ENCODE measurements around the gene IL11RA.

Gene IL11RA

GRCh38 chr9:34651876-34652601 is at the start of gene IL11RA:
TSS of gene IL11RA (plus strand) at chr9:34652185. CDS start at chr9:34655218, 3,033 bp downstream.
- DNase-seq, result no peak

DNA sequence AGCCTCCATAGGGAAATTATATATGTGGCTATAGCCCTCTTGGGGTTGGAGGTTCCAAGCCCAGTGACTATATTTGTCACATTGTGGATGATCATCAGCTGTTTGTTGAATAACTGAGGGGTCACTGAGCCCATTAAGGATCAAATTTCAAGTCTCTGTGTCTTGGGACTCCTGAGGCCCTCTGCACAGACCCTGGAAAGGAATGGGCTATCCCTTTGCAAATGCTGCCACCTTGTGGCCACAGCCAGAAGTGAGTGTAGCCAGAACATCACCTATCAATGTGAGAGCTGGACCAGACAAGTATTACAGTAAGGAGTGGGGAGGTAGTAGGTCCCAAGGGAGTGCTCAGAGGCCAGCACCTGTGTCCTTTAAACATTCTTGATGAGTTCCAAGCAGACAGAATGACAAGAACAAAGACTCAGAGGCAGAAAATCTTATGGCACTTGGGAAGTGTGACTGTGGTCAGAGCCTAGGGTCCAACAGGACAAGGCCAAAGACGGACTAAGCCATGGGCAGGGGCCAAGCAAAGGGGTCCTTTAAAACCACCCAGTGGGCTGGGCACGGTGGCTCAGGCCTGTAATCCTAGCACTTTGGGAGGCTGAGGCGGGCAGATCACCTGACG is 48.3 kb upstream of the IL11RA start:
- DNase-seq, result peak; percentile 45

- no peak for DNase-seq
Observed at GRCh38 chr9:34606190-34606589, 45.8 kb upstream of the IL11RA start.

DNA sequence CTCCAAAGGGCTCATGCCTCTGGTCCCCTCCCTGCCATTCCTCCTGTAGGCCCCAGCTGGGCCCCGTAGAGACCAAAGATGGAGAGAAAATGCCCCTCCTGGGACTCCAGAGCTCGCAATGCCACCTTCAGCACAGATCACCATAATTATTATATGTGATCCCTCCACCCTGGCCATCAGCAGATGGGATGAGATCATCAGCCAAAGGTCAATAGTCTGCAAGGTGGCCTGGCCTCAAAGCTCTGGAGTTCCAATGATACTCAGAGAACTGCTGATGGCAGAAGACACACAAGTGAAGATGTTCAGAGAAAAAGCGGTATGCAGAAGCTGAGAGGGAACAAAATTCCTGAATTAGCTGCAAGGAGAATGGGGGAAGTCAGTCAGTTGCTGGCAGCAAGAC is 45.1 kb upstream of the IL11RA start:
- no peak for DNase-seq

GRCh38 chr9:34607331-34607730 is 44.7 kb upstream of the IL11RA start:
- no peak for DNase-seq

GRCh38 chr9:34610434-34611206 is 41.4 kb upstream of the IL11RA start:
- DNase-seq, result no peak

- DNase-seq, result no peak
Observed at GRCh38 chr9:34611251-34611810, 40.7 kb upstream of the IL11RA start.

DNA sequence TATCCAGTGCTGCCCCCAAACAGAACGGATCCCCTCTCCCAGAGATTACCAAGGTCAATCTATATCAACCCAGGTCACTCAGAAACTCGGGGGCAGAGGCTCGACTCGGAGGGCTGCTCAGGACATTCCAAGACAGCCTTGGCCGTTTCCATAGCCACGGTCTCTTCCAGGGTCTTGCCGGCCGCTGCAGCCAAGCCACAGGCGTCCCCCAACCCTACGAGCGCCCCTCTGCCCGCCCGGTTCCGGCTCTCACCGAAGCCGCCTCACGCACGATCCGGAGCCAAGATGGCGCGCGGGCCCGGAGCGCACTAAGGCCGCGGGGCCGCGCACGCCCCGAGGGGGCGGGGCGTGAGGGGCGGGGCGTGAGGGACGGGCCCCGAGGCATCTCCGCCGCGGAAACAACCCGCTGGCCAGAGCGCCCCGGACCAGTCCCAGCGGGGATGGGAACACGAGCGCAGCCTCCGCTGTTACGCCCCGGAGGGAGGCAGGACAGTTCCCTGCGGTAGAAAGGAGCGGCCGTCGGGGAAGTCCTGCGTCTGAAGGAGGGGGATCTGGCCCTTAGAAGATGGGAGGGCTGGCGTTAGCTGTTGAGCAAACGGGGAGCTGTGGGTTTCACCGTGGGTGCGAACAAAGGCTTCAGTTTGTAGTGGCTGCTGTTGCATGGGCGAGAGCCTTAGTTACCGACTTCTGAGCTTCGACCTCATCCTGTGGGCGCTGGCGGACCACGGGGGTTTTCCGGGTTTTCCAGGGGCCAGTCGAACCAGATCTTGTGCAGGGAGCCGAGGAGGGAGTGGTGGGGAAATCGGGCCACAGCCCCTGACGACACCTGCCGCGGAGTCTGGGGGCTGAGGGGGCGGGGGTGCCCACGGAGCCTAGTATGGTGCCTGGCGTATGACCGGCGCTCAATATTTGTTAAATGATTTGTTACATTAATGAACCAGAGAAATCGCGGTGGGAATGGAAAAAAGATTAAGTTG is 39.9 kb upstream of the IL11RA start, which contains the start of gene RPP25L:
TSS of gene RPP25L (minus strand) at position 287 of the 977 bp plus-strand sequence. CDS start 801 bp downstream, outside the sequence.
- peak; percentile 62 for DNase-seq

GRCh38 chr9:34612788-34613390 is 39.1 kb upstream of the IL11RA start:
- peak; percentile 52 for DNase-seq

DNA sequence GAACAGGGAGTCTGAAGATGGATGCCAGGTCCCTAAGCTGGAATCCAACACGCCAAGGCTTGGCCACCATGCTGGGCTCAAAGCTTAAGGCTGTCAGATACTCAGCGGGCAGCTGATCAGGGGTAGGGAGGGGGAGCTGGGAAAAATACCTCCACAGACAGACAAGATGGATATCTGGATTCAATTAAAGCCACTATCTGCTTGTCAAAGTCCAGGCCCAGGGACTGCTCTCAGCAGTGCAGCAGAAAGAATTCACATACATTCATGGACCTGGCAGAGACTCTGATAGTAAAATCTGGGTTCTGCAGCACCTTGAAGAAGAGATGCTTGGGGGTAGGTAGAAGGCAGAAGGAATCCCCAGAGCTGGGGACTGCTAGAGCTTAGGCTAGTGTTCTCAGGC is 36.9 kb upstream of the IL11RA start:
- no peak for DNase-seq

- peak; percentile 91 for DNase-seq
Observed at GRCh38 chr9:34620061-34620994, 31.7 kb upstream of the IL11RA start, which contains the start of gene DCTN3. TSS of gene DCTN3 (minus strand) at chr9:34620495. CDS start at chr9:34620464, 31 bp downstream.

- DNase-seq, result no peak
Observed at GRCh38 chr9:34623374-34624235, 28.4 kb upstream of the IL11RA start.

DNA sequence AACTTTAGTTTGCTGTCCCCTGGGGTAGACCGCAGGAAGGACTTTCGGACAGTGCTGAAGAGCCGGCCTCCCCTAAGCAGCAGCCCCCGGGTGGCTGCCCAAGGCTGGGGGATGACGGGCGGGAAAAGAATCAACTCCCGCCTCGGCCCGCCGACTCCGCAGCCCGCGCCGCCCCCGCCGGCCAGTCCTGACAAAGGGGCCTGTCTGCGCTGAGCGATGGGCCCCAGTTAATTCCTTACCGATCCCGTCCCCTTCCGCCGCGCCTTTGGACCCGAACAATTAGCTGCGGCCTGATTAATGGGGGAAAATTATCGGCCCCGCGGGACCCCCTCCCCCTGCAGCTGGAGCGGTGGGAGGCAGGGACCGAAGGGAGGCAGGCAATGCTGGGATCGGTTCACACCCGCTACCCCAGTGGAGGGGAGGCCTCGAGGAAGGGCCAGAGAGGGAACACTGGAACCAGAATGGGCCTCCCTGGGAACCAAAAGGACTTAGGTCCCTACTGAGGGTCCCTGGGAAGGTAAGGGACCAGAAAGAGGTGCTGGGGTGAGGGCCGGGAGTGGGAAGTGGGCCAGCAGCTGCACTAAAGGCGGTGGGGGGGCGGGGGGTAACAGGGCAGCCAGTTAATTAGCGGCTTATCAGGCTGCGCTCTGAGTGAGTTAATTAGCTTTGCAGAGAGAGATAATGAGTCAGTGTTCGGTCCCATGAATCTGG is 27.4 kb upstream of the IL11RA start:
- DNase-seq, result no peak

GRCh38 chr9:34625186-34625486 is 26.8 kb upstream of the IL11RA start:
- DNase-seq, result no peak

DNA sequence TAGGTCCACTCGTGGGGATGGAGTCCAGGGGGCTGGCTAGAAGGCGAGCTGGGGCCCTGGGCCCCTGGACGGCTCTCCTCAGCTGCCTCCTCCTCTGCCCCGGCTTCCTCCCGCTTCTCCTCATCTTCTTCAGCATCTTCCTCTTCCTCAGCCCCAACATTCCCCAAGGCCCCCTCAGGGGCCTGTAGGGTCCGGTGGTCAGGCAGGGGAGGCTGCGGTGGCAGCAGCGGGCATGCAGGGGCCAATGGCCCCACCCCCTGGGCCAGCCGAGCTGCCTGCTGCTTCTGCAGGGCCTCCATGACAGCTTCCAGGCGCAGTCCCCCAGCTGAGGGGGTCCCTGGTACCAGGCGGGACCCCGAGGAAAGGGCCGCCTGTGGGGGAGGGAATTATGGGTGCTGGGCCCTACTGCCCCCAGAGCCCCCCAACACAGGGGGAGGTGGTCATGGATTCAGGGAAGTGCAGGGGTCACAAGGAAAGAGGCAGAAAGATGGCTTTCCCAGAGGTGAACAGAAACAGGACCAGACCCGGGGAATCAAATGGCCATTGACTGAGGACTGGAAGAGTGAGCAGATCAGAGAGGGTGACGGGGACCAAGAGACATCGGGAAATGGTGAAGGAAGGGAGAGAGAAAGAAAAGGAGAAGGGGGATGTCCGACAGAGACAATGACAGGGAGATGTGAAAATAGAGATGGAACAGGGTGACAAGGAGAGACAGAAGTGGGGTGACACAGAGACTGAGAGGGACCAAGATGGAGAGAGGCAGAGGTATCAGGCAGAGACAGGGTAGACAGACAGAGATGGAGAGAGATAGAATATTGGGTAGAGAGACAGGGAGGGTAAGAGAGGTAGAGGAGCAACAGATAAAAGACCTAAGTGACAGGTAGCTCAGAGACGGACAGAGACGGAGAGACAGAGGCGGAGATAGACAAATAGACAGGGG is 24.0 kb upstream of the IL11RA start:
- DNase-seq, result no peak

DNA sequence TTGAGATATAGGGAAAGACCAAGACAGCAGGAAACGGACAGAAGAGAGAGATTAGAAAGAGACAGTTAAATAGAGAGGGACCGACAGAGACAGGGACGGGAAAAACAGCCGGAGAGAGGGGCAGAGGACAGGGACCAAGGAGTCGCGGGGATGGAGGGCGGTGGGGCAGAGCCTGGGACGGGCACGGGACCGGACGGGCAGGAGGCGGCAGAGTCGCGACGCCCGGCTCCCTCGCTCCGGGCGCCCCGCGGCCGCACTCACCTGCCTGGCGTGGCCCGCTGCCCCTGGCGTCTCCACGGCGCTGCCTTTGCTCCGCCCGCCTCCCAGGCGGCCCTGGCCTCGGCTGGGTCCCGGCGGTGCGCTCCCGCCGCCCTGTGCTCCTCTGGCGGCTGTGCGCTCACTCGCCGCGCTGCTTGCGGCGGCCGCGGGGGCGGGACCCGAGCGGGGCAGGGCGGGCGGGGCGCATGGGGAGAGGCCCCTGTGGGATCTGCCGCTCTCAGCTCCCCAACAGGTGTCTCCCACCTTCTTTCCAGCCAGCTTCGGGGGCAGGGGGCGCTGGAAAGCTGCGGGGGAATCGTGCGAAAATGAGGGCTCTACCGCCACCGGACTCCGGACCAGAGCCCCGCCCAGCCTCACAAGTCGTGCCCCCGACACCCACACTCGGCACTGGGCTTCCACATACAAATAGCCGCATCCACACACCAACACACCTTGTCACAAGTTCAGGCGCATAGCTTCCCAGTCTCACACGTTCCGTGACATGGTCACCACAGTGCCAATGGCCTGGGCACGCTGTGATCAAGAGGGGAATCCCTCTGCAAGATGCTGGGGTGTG is 23.1 kb upstream of the IL11RA start, which contains the start of gene ARID3C:
TSS of gene ARID3C (minus strand) at position 411 of the 835 bp plus-strand sequence. CDS start 1,052 bp downstream, outside the sequence.
- DNase-seq, result no peak

- no peak for DNase-seq
Observed at GRCh38 chr9:34629491-34629808, 22.5 kb upstream of the IL11RA start.
